HEK293T (cell line): ENCODE data around the gene WNT9A.

Experiments used
- ARNT ChIP-seq: fragments of 450-650 bp; IDR thresholded peaks from 2 replicates; pipeline ENCODE4 v1.6.1; 2017; ENCODE audit warnings: mild to moderate bottlenecking
- BHLHE40 ChIP-seq: fragments of 450-650 bp; IDR thresholded peaks from 2 replicates; pipeline ENCODE4 v1.6.1; 2016; ENCODE audit warnings: mild to moderate bottlenecking, moderate library complexity, borderline replicate concordance
- ELF4 ChIP-seq: fragments of 450-650 bp; IDR thresholded peaks from 2 replicates; pipeline ENCODE4 v1.6.1; 2017; ENCODE audit warnings: antibody characterized with exemption
- FOXA1 ChIP-seq: fragments of 450-650 bp; IDR thresholded peaks from 2 replicates; pipeline ENCODE4 v1.6.1; 2016; ENCODE audit warnings: mild to moderate bottlenecking
- FOXM1 ChIP-seq: fragments of 450-650 bp; IDR thresholded peaks from 2 replicates; pipeline ENCODE4 v1.6.1; 2017; ENCODE audit warnings: mild to moderate bottlenecking, borderline replicate concordance
- NFRKB ChIP-seq: fragments of 450-650 bp; IDR thresholded peaks from 2 replicates; pipeline ENCODE4 v1.6.1; 2016; ENCODE audit warnings: mild to moderate bottlenecking, moderate library complexity
- SP1 ChIP-seq: fragments of 450-650 bp; IDR thresholded peaks from 2 replicates; pipeline ENCODE4 v1.6.1; 2017
- TARDBP ChIP-seq: fragments of 450-650 bp; IDR thresholded peaks from 2 replicates; pipeline ENCODE4 v1.6.1; 2016

DNA sequence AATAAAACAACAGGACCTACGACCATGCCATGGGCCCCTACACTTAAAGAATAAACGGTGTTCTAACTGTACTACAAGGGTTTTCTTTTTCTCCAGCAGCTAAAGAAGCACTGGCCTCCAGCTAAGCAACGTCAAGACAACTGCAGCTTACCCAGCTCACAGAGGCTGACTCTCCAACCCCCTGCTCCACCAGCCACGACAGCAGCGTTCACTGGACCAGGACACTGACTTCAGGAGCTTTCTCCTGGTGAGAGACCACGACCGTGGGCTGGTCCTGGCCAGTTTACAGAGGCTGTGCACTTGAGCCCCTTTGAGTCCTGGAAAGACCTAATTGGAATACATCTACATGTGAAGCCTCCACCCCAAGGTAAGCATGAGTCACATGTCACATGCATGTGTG is 39.4 kb downstream of the WNT9A start:
- TF ChIP-seq BHLHE40 (no peak), FOXM1 (no peak), ARNT (no peak), NFRKB (no peak), ELF4 (no peak), TARDBP (no peak), FOXA1 (no peak), SP1 (no peak)
